DND-41 (cell line): ENCODE data around the gene PDXK.

Source experiments
- ATAC-seq: fragments of 200-7000 bp; cut with Tn5 transposase; 3 replicates; pipeline ENCODE4 v1.9.1; 2021; ENCODE audit warnings: low read depth; ENCODE audit not compliant: insufficient read depth
- DNase-seq: peaks from one replicate; pipeline ENCODE4 v3.0.0-alpha.2; 2020
- H2AFZ ChIP-seq: 2 replicates; pipeline ENCODE4 v1.6.0; 2012; ENCODE audit warnings: low read depth, low read length
- H3K27ac ChIP-seq: 2 replicates; pipeline ENCODE4 v1.5.1; 2012; ENCODE audit warnings: low read length, inconsistent platforms
- H3K27me3 ChIP-seq: fragments of 200-600 bp; sonication (generic); 2 replicates; pipeline ENCODE4 v1.6.0; 2012; ENCODE audit warnings: low read length, mild to moderate bottlenecking, inconsistent platforms; ENCODE audit not compliant: insufficient read depth, poor library complexity
- H3K36me3 ChIP-seq: 2 replicates; pipeline ENCODE4 v1.5.1; 2012; ENCODE audit warnings: low read length, inconsistent platforms; ENCODE audit not compliant: insufficient read depth
- H3K4me1 ChIP-seq: 2 replicates; pipeline ENCODE4 v1.5.1; 2012; ENCODE audit warnings: mild to moderate bottlenecking, low read length; ENCODE audit not compliant: insufficient read depth
- H3K4me2 ChIP-seq: 2 replicates; pipeline ENCODE4 v1.6.0; 2012; ENCODE audit warnings: mild to moderate bottlenecking, moderate library complexity, low read length, inconsistent platforms; ENCODE audit not compliant: insufficient read depth
- H3K4me3 ChIP-seq, 2 experiments: fragments of 200-600 bp in 1 of 2; shearing (Covaris generic) in 1 of 2; 2 replicates each; pipeline ENCODE4 v1.5.1; 2012 to 2016; ENCODE audit warnings: inconsistent platforms in 2 of 2, low read length in 2 of 2, mild to moderate bottlenecking in 2 of 2, low read depth in 1 of 2, moderate library complexity in 1 of 2
- H3K79me2 ChIP-seq: 2 replicates; pipeline ENCODE4 v1.6.0; 2012; ENCODE audit warnings: low read length, inconsistent platforms; ENCODE audit not compliant: insufficient read depth
- H3K9ac ChIP-seq: 2 replicates; pipeline ENCODE4 v1.6.0; 2012; ENCODE audit warnings: low read depth, mild to moderate bottlenecking, inconsistent platforms, low read length, moderate library complexity
- H3K9me3 ChIP-seq: 2 replicates; pipeline ENCODE4 v1.5.1; 2012; ENCODE audit warnings: low read length, moderate library complexity, mild to moderate bottlenecking, inconsistent platforms; ENCODE audit not compliant: insufficient read depth, severe bottlenecking
- H4K20me1 ChIP-seq: 2 replicates; pipeline ENCODE4 v1.6.0; 2012; ENCODE audit warnings: low read length; ENCODE audit not compliant: insufficient read depth
- EZH2 ChIP-seq: IDR thresholded peaks from 3 replicates; pipeline ENCODE4 v1.6.1; 2012; ENCODE audit warnings: borderline replicate concordance, low read depth, mild to moderate bottlenecking, moderate library complexity, low read length, inconsistent platforms; ENCODE audit not compliant: severe bottlenecking
- TF ChIP-seq, protein P1 (sequence below): IDR thresholded peaks from 2 replicates; pipeline ENCODE4 v1.5.1; 2012; ENCODE audit warnings: borderline replicate concordance, low read length, moderate library complexity, mild to moderate bottlenecking; ENCODE audit not compliant: poor library complexity, severe bottlenecking; ENCODE audit errors: extremely low read depth

PDXK gene

DNA sequence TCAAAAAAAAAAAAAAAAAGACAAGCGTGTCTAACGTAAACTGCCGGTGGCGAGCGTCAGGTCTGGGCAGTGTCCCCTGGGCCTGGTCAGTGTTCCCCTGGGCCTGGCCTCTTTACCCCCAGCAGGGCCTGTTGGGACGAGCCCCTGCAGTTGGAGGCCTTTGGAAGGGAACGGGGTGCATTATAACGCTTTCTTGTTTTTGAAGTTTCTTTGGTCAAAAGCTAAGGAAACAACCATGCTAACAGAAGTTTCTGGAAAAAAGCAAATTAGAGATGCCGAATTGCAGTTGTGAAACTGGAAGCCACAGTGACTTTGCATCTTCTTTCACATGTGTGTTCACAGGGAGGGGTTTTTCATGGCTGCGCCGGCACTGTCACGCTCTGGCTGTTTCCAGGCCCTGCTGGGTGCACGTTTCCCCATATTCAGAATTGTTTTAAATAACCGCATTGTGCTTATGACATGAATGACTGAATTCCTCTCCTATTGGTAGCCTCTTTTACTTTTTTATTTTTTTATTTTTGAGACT, 86.4 kb downstream of the PDXK start:
- Histone ChIP-seq H3K27me3 (no peaks in the 10 kb centered on the region), H3K36me3 (peaks cover 50% of the 10 kb centered on the region), H3K9me3 (no peaks in the 10 kb centered on the region), H3K9ac (no peak overlapping the region), H3K4me1 (no peaks in the 10 kb centered on the region), H4K20me1 (peaks cover 33% of the 10 kb centered on the region), H3K4me2 (no peak overlapping the region), H3K27ac (no peak overlapping the region), H3K79me2 (no peaks in the 10 kb centered on the region), H2AFZ (no peak overlapping the region), H3K4me3 (no peak overlapping the region)
- ATAC-seq (no peak), DNase-seq (no peak)
- TF ChIP-seq, protein P1, sequence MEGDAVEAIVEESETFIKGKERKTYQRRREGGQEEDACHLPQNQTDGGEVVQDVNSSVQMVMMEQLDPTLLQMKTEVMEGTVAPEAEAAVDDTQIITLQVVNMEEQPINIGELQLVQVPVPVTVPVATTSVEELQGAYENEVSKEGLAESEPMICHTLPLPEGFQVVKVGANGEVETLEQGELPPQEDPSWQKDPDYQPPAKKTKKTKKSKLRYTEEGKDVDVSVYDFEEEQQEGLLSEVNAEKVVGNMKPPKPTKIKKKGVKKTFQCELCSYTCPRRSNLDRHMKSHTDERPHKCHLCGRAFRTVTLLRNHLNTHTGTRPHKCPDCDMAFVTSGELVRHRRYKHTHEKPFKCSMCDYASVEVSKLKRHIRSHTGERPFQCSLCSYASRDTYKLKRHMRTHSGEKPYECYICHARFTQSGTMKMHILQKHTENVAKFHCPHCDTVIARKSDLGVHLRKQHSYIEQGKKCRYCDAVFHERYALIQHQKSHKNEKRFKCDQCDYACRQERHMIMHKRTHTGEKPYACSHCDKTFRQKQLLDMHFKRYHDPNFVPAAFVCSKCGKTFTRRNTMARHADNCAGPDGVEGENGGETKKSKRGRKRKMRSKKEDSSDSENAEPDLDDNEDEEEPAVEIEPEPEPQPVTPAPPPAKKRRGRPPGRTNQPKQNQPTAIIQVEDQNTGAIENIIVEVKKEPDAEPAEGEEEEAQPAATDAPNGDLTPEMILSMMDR: no peak
- no peak for TF ChIP-seq EZH2

DNA sequence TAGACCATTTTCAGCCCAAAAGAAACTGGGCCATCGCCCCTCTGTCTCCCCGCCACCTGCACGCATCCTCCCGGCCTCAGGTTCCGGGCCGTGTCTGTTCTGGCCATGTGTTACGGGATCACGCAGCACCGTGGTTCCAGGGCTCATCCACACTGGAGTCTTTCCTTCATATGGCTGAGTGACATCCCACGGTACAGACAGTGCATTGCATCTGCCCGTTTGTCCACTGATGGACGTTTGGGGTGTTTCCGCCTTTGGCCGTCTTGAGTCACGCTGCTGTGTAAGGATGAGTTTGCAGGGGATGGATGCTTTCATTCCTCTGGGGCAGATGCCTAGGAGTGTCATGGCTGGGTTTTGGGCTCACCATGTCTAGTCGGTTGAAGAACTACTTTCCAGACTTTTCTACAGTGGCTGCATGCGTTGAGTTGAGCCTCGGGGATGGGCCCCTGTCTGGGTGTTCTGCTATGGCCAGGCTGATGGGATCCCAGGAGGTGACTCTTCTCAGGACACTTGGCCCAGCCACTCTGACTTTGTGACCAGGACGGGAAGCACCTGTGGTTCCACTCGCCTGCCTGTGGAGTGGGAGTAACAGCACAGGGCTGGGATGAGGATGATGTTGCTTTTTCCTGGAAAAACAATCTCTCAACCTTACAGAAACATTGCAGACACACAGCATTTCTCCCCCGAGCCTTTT, 87.2 kb downstream of the PDXK start:
- Histone ChIP-seq H4K20me1 (peaks cover 37% of the 10 kb centered on the region), H3K4me2 (no peak overlapping the region), H3K9ac (no peak overlapping the region), H3K4me1 (no peaks in the 10 kb centered on the region), H2AFZ (no peak overlapping the region), H3K4me3 (no peak overlapping the region), H3K9me3 (no peaks in the 10 kb centered on the region), H3K36me3 (peaks cover 42% of the 10 kb centered on the region), H3K27ac (no peak overlapping the region), H3K79me2 (no peaks in the 10 kb centered on the region), H3K27me3 (no peaks in the 10 kb centered on the region)
- no peak for ATAC-seq
- DNase-seq: no peak
- no peak for TF ChIP-seq EZH2
- TF ChIP-seq, protein P1: no peak

DNA sequence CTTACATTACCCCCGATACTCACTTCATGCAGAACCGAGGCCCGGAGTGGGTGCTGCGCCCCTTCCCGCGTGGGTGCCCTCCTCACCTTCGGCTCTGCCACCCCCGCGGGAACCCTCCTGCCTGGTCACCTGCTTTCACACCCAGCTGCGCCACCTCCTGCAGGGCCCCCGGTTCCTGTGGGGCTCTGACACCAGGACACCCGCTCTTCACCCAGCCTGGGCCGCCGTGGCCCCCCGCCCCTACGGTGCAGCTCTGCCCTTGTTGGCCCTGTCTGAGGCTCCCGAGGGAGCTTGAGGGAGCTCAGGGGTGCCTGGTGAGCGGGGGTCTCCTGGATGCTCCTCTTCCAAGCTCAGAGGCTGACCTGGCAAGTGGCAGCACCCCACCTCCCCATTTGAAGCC, 89.4 kb downstream of the PDXK start:
- H3K27ac ChIP-seq: no peak overlapping the region
- no peak for DNase-seq

More for the DNA sequence above, 89.4 kb downstream of the PDXK start:
- Histone ChIP-seq H2AFZ (no peak overlapping the region), H3K79me2 (no peaks in the 10 kb centered on the region), H3K9me3 (no peaks in the 10 kb centered on the region), H3K4me2 (no peak overlapping the region), H3K4me1 (no peaks in the 10 kb centered on the region), H3K27me3 (no peaks in the 10 kb centered on the region), H3K9ac (no peak overlapping the region), H4K20me1 (peaks cover 26% of the 10 kb centered on the region), H3K4me3 (no peak overlapping the region), H3K36me3 (peaks cover 20% of the 10 kb centered on the region)
- ATAC-seq: no peak
- TF ChIP-seq, protein P1: no peak
- no peak for TF ChIP-seq EZH2
